ENCODE measurements around the gene LOXL3.

Gene LOXL3

GRCh38 chr2:74501335-74502071, 52.2 kb downstream of the LOXL3 start:
- Histone ChIP-seq H2AFZ (ENCODE audit: low read length) (no peak overlapping the region), H3K4me3 (ENCODE audit: low read length) (no peak overlapping the region), H3K9ac (ENCODE audit: low read length) (no peak overlapping the region), H4K20me1 (ENCODE audit: insufficient read depth, low read length) (no peaks in the 10 kb centered on the region), H3K9me2 (replicated peaks; ENCODE audit: insufficient read depth, low read length) (no peaks in the 10 kb centered on the region), H3K4me1 (ENCODE audit: low read length) (peaks cover 7% of the 10 kb centered on the region), H3K79me2 (ENCODE audit: low read length) (peaks cover 6% of the 10 kb centered on the region), H3K27ac (ENCODE audit: low read length) (no peak overlapping the region), H3K27me3 (replicated peaks; ENCODE audit: insufficient read depth, low read length) (peaks cover 25% of the 10 kb centered on the region), H3K4me2 (ENCODE audit: low read depth, low read length) (no peak overlapping the region), H3F3A (ENCODE audit: insufficient read depth, low read length) (0 out of 2 replicates have a peak, but pooled peaks cover 14% of the 10 kb centered on the region), H3K36me3 (replicated peaks; ENCODE audit: insufficient read depth, low read length) (no peaks in the 10 kb centered on the region), H3K9me3 (replicated peaks; ENCODE audit: insufficient read depth, low read length) (no peaks in the 10 kb centered on the region)
- no peak for DNase-seq
- TF ChIP-seq EZH2phosphoT487 (IDR thresholded peaks at IDR 0.05; ENCODE audit: low read length) = no peak
- no peak for TF ChIP-seq CTCF (IDR thresholded peaks at IDR 0.05; ENCODE audit: low read length)
- TF ChIP-seq EZH2 (optimal IDR thresholded peaks at IDR 0.05; ENCODE audit: low read depth, low read length) = no peak

- DNase-seq = no peak
- Histone ChIP-seq H3F3A (ENCODE audit: insufficient read depth, low read length) (0 out of 2 replicates have a peak, but pooled peaks cover 14% of the 10 kb centered on the region), H3K27me3 (replicated peaks; ENCODE audit: insufficient read depth, low read length) (peaks cover 25% of the 10 kb centered on the region), H3K4me1 (ENCODE audit: low read length) (peaks cover 6% of the 10 kb centered on the region; the same call in 1 of the 2 replicates), H2AFZ (ENCODE audit: low read length) (no peak overlapping the region), H3K9me2 (replicated peaks; ENCODE audit: insufficient read depth, low read length) (no peaks in the 10 kb centered on the region), H4K20me1 (ENCODE audit: insufficient read depth, low read length) (no peaks in the 10 kb centered on the region), H3K36me3 (replicated peaks; ENCODE audit: insufficient read depth, low read length) (no peaks in the 10 kb centered on the region), H3K27ac (ENCODE audit: low read length) (no peak overlapping the region), H3K4me3 (ENCODE audit: low read length) (no peak overlapping the region), H3K9me3 (replicated peaks; ENCODE audit: insufficient read depth, low read length) (no peaks in the 10 kb centered on the region), H3K9ac (ENCODE audit: low read length) (no peak overlapping the region), H3K4me2 (ENCODE audit: low read depth, low read length) (no peak overlapping the region), H3K79me2 (ENCODE audit: low read length) (no peaks in the 10 kb centered on the region)
- no peak for TF ChIP-seq CTCF (IDR thresholded peaks at IDR 0.05; ENCODE audit: low read length)
- no peak for TF ChIP-seq EZH2phosphoT487 (IDR thresholded peaks at IDR 0.05; ENCODE audit: low read length)
- no peak for TF ChIP-seq EZH2 (optimal IDR thresholded peaks at IDR 0.05; ENCODE audit: low read depth, low read length)
These were observed 53.2 kb downstream of the LOXL3 start for GRCh38 chr2:74500578-74500946.

- Histone ChIP-seq H3K4me2 (ENCODE audit: low read depth, low read length) (no peak overlapping the region), H4K20me1 (ENCODE audit: insufficient read depth, low read length) (no peaks in the 10 kb centered on the region), H3K27me3 (replicated peaks; ENCODE audit: insufficient read depth, low read length) (peaks cover 25% of the 10 kb centered on the region), H3K9me3 (replicated peaks; ENCODE audit: insufficient read depth, low read length) (no peaks in the 10 kb centered on the region), H3F3A (ENCODE audit: insufficient read depth, low read length) (0 out of 2 replicates have a peak, but pooled peaks cover 13% of the 10 kb centered on the region), H3K4me1 (ENCODE audit: low read length) (peaks cover 6% of the 10 kb centered on the region; the same call in 1 of the 2 replicates), H3K9me2 (replicated peaks; ENCODE audit: insufficient read depth, low read length) (no peaks in the 10 kb centered on the region), H3K9ac (ENCODE audit: low read length) (no peak overlapping the region), H3K4me3 (ENCODE audit: low read length) (no peak overlapping the region), H3K36me3 (replicated peaks; ENCODE audit: insufficient read depth, low read length) (no peaks in the 10 kb centered on the region), H3K79me2 (ENCODE audit: low read length) (no peaks in the 10 kb centered on the region), H3K27ac (ENCODE audit: low read length) (no peak overlapping the region), H2AFZ (ENCODE audit: low read length) (no peak overlapping the region)
- TF ChIP-seq CTCF (IDR thresholded peaks at IDR 0.05; ENCODE audit: low read length) (no peak), EZH2 (optimal IDR thresholded peaks at IDR 0.05; ENCODE audit: low read depth, low read length) (no peak), EZH2phosphoT487 (IDR thresholded peaks at IDR 0.05; ENCODE audit: low read length) (no peak)
- no peak for DNase-seq
These were observed 53.7 kb downstream of the LOXL3 start for GRCh38 chr2:74499940-74500577.
